Caki2 (cell line): ENCODE results near the gene GNL1. TPM values are rescaled to one million over a fixed set of nuclear protein-coding genes. Genes with fewer than 3 reads are reported as not detected.

Experiments used
- DNase-seq: peaks from one replicate; pipeline ENCODE4 v3.0.0-alpha.2; 2015; ENCODE audit warnings: low read depth
- in situ Hi-C: cut with HindIII; loops from 2 replicates; pipeline ENCODE4 v1.10.0; 2016; ENCODE audit warnings: low sequenced_read_pairs, low pct_unique_long_range_greater_than_20kb, mixed read lengths
- total RNA-seq: library from RNA; depleted of rRNA; stranded (reverse); fragments of >200 nt; shearing (Covaris generic); gene quantifications from 2 replicates; pipeline ENCODE4 v1.2.3, GENCODE V29; 2014; ENCODE audit warnings: low replicate concordance

Gene GNL1
- total RNA-seq, 1 experiment from 2014 or later = 23.5 TPM

- DNase-seq = no peak
- in situ Hi-C loops = no loop called here
Observed at GRCh38 chr6:30571762-30572082, 15.4 kb upstream of the GNL1 start.

- peak; percentile 97 for DNase-seq
- in situ Hi-C loops = no loop called here
Observed at GRCh38 chr6:30571075-30571761, 14.9 kb upstream of the GNL1 start, which contains the start of gene ABCF1. Gene ABCF1 (plus strand): TSS chr6:30571442. CDS start chr6:30571488, 46 bp downstream.

DNA sequence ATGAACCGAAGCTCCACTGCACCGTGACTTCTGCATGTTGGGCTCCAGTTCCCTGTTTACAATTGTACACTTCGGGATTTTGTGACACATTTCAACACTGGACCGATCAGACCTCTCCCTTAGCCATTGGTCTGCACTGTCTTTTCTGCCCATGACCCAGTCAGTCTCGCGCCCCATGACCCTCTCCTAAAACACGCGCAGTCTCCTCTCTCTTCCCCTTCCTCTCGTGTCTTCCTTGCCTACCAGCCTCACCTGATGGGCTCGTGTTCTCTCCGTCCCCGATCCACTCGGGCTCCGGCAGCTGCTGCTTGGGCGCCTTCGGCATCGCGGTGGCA is 14.4 kb upstream of the GNL1 start:
- in situ Hi-C loops = no loop called here

GRCh38 chr6:30570263-30570662 is 14.0 kb upstream of the GNL1 start:
- no peak for DNase-seq
- in situ Hi-C loops = no loop called here

More for the DNA sequence above, 14.4 kb upstream of the GNL1 start:
- no peak for DNase-seq

DNA sequence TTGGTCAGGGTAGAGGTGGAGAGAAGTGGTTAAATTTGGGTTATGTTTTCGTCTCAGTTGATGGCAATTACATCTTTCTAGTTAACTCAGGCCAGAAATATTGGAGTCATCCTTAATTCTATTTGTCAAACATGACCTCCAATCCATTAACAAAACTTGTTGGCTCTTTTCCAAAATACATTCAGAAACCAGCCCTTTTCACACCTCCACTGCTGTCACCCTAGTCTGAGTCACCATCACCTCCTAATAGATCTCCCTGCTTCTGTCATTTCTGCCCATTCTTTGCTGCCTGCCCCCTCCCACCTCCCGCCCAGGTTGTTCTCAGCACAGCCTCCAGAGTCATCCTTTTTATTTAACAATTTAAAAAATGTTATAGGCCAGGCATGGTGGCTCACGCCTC is 12.0 kb upstream of the GNL1 start:
- peak; percentile 30 for DNase-seq
- in situ Hi-C loops = no loop called here

DNA sequence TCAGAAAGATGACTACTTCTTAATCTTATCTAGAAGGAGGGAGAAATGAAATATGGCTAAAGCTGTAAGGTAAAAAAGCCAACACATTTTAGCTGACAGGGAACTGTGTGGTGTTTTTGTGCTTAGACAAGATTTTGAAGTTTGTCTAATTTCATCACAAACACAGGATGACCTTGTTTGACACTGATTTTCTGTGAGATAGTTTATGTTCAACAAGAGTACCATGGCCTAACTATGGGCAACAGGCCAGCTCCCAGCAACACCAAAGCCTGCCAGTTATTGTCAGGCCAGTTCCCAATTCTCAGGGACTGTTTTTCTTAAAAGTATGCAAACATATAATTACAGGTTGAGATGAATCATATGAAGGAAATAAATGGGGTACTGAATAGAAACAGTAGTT is 9.5 kb upstream of the GNL1 start:
- no peak for DNase-seq

DNA sequence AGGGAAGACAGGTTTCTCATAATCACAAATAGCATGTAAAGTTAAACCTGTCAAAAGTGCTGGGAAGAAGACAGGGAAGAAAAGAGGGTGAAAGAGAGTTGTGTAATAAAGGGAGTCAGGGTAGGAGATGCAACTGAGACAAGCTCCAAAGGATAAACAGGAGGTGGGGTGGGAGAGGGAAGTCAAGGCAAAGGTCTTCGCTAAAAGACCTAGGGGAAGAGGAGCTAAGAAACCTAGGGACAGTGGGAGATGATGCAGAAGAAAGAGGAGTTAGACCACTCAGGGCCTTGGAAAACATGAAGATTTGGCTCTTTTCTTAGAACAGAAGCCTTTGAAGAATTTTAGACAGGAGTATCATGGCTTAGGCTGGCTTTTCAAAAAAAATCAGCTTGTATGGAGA is 7.8 kb upstream of the GNL1 start:
- in situ Hi-C loops = no loop called here
- no peak for DNase-seq

More for the DNA sequence above, 9.5 kb upstream of the GNL1 start:
- in situ Hi-C loops = no loop called here

GRCh38 chr6:30562470-30563425 is 6.5 kb upstream of the GNL1 start:
- no peak for DNase-seq
- in situ Hi-C loops = no loop called here

GRCh38 chr6:30560930-30561329 is 4.6 kb upstream of the GNL1 start:
- in situ Hi-C loops = no loop called here
- no peak for DNase-seq

- in situ Hi-C loops = no loop called here
- DNase-seq = no peak
Observed at GRCh38 chr6:30557683-30557981, 1.3 kb upstream of the GNL1 start.

DNA sequence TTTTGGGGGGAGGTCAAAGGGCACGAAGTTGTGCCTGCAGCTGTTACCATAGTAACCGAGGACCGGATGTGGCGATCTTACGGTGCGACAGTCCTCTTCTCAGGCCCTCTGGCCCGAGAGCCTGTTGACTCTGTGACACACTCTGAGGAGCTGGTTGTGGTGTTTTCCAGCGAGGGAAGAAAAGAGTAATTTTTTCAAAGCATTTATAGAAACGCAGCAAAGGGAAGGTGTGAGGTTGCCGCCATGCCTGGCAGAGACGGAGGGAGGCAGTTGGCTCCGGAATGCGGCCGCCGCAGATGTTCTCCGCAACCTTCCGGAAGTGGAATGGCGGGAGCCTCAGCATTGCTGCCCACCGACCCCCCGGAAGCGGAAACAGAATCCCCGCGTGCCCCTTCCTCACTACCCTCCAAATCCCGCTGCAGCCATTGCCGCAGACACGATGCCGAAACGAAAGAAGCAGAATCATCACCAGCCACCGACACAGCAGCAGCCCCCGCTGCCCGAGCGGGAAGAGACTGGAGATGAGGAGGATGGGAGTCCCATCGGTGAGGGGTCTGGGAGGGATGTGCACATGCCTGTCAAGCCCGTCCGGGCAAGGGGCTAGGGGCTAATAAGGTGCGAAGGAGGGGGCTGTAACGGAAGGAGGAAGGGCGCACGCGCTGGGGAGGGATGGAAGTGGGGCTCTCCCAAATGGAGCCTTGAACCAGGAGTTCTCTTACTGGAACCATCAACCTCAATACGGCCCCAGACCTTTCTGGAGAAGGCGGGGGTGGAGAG is 805 bp upstream of the GNL1 start, which contains the start of gene PRR3:
TSS of gene PRR3 (plus strand) at position 390 of the 777 bp plus-strand sequence. CDS start at position 440, 50 bp downstream.
- peak; percentile 93 for DNase-seq
- in situ Hi-C loops = no loop called here

- in situ Hi-C loops = no loop called here
- no peak for DNase-seq
Observed at GRCh38 chr6:30555816-30556065, 548 bp downstream of the GNL1 start.

GRCh38 chr6:30554962-30555815 is 1.1 kb downstream of the GNL1 start:
- no peak for DNase-seq
- in situ Hi-C loops = no loop called here

GRCh38 chr6:30554404-30554803 is 1.9 kb downstream of the GNL1 start:
- no peak for DNase-seq
- in situ Hi-C loops = no loop called here

DNA sequence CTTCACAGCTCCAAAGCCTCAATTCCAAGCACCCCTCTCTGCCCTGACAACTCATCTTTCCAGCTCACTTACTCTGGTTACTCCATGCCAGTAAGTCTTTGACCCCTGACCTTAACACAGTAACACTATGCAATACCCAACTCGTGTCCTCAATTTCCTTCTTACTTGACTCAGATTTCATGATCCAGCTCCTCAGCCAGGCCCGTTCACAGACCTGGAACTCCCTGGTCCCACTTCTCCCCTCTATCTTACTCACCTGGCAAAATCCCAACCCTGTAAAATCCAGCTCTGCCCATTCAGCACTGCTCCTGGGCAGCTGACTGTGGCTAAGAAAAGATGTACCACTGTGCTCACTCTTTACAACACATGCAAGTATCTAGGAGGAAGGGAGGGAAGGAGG is 7.9 kb downstream of the GNL1 start:
- in situ Hi-C loops = loop anchor here (10.0 kb wide), 1 partner anchor 94 kb away; no protein-coding TSS in a partner anchor
- peak; percentile 22 for DNase-seq

DNA sequence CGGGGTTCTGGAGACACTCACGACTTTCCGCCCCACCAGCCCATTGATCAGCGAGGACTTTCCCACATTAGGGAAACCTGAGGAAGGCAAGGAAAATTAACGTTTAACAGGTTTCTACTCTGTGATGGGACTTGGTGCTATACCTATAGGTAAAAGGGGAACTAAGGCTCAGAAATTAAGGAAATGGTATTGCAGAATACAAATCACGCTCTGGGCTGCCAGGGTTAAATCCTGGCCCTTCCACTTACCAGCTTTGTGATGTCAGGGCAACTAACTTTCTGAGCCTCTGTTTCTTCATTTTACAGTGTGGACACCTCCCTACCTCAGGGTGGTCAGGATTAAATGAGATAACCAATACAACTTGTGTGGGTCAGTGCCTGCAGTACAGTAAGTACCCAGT is 8.8 kb downstream of the GNL1 start:
- in situ Hi-C loops = loop anchor here (10.0 kb wide), 1 partner anchor 93 kb away; no protein-coding TSS in a partner anchor
- no peak for DNase-seq

GRCh38 chr6:30544666-30545272 is 11.5 kb downstream of the GNL1 start:
- DNase-seq = peak; percentile 56
- in situ Hi-C loops = loop anchor here (5.0 to 10.0 kb wide), 2 partner anchors 42 to 90 kb away; no protein-coding TSS in a partner anchor

DNA sequence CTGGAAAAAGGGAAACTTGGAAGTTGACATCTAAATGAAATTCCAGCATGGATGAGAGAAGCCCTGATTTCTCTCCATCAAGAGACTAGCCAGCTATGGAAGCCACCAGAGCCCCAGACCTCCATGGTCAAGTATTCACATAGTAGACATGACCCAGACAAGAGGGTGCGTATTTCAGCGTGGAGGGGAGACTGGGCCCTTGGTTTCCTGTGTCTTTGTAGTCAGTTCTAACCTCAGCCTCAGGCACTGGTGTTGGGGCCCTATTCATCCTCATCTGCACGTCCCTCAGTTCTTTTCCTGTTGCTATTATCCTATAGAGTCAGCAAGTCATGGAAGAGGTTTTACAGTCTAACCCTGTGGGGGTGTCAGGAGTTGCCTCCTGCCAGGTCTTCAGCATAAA is 12.5 kb downstream of the GNL1 start:
- in situ Hi-C loops = loop anchor here (5.0 to 10.0 kb wide), 2 partner anchors 42 to 89 kb away; no protein-coding TSS in a partner anchor
- no peak for DNase-seq
